Hematopoietic multipotent progenitor cell (in vitro differentiated cells): ENCODE measurements around the gene FARP1. TPM values are rescaled to one million over a fixed set of nuclear protein-coding genes. Genes with fewer than 3 reads are reported as not detected.
"Not testable (repeated sequence)": the region's sequence is repeated elsewhere in the genome, so short reads cannot be mapped to it uniquely, and the experiment has no call there.

Experiments
- DNase-seq, 3 donors: peaks; one replicate each; pipeline ENCODE4 v3.0.0-alpha.2; 2011 to 2015; ENCODE audit warnings: low read depth in 2 of 3, low spot score in 2 of 3
- total RNA-seq: library from RNA; depleted of rRNA; stranded (reverse); fragments of >200 nt; gene quantifications from one replicate; pipeline ENCODE4 v1.2.3, GENCODE V29; 2012

The FARP1 gene
- total RNA-seq, 1 donor: 0.27 TPM

DNA sequence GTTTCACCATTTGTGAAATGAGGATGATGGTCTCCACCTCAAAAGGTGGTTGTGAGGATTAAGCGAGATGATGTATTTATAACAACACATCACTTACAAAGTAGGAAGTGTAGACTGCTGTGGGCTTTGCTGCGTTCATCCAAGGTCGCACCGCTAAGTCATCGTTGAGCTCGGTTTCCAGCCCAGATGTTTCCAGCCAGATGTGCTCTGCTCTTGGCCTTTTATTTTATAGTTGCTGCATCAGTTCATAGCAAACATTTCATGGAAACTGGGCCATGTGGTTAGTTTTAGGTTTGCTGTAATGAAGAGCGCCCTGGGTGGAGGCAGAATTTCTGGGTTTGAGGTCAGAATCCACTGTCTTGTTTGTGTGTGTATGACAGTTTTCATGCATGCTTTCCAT is 110.6 kb downstream of the FARP1 start:
- DNase-seq: no peak

DNA sequence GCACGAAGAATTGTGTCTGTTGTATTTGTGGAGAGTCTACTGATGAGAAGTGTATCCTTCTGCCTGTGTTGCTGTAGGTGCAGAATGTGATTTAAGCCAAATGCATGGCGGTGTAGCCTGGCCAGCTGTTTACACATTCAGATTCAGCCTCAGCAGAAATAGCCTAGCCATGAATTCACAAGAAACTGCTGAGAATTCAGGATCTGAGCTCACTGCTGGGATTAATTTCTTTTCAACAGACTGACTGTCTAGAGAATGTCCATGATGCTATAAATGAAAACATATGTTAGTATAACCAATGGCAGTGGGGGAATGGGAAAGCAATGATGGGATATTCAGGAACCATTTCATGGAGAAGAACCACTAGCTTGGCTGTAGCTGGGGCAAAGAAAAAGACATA is 111.6 kb downstream of the FARP1 start:
- no peak for DNase-seq

DNA sequence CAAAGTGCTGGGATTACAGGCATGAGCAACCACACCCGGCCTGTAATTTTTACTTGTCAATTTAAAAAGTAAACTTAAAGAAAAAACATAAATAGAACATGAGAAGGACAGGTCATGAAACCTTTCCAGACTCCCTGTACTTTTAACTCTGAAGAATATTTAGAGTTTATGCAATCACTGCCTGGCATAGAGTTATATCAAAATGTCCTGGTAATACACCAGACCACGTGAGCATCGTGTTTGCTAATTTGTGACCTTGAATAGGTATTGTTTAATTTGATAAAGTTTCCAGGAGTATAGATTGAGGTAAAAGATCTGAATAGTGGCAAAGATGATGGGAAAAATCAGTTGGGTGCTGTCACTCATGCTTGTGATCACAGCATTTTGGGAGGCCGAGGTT is 115.3 kb downstream of the FARP1 start:
- no peak for DNase-seq

DNA sequence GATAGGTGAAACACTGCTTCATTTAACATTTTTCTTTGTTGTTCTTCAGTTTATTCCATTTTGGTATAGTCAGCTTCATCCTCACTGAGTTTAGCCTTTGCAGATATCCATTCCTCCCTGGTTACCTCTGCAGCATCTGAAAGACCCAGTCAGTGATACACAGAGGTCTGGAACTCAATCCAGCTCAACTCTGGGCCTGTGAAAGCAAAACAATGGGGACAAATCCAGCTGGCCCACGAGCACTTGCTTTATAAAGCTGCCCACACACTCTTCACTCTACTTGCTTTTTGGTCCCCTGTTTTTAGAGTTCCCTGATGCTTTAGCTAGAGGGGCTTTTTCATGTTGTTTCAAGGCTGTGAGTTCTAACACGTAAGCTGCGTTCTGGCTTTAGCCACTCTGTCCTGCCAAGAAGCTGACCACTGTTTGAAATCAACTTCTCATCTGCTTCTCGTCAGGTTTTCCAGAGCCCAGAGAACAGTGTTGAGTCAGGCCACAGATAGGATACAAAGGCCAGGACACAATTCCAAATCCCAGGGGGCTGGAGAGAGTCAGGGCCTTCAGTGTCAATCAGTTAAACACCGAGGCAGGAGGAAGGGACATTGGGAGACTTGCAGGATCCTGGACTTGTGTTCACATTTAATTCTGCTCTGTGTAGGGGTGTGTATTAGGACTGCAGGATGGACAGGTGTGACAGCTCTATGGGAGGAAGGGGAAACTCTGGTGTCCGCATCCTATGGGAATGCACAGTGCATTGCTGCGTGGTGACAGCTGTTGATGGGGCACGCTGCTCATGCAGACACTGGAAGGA is 117.7 kb downstream of the FARP1 start:
- no peak for DNase-seq

DNA sequence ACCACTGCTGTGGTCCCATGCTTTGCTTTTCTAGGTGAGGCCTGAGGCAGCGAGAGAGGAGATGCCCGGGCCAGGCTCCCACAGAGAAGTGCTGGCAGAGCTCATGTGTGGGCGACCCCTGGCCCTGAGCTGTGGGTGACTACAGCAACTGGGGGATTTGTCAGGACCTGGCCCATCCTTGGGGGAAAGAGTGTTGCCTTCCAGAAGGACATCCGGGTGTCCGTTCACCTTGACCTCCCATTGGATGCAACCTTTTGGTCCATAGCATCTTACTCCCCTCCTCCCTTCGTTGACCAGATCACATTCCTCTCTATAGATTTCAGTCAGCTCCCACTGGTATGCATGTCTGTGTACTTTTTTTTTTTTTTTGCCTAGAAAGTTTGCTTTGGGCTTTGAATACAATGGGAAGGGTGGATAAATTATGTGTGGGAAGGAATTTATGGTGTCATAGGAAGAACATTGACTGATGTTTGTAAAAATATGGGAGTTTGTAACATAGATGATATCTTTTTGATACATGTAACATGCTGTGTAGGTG is 118.3 kb downstream of the FARP1 start:
- DNase-seq: no peak

DNA sequence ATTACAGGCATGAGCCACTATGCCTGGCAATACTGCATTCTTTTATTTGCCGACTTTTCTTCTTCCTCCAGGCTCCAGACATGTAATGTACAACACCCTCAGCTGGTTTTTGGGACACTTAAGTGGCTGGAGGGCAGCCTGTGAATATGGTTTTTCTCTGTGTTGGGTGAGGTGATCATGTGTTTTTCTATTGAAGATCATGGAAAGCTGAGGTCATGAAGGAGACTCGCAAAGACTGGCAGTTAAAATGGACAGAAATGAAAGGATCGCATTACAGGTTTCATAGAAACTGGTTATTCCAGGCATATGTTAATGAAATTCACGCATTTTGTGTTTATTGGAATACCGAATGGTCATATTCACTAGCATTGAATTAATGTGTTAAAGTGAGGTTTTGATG is 119.4 kb downstream of the FARP1 start:
- no peak for DNase-seq

DNA sequence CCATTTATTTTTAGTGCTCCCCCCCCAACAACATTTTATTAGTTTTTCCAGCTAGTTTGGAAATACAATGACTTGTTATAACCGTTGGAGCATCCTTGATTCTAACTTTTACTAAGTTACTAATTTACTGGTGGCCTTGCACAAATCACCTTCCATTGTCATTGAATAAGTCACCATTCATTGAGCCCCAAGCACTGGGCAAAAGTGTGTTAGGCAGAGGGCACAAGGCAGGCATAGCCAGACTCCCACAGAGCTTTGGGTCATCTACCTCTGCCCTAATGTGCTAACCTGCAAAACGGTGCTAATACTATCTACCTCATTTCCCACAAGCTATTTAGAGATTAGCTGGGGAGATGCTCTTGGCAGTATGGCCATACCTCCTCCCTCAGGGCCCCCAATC is 120.9 kb downstream of the FARP1 start:
- no peak for DNase-seq

DNA sequence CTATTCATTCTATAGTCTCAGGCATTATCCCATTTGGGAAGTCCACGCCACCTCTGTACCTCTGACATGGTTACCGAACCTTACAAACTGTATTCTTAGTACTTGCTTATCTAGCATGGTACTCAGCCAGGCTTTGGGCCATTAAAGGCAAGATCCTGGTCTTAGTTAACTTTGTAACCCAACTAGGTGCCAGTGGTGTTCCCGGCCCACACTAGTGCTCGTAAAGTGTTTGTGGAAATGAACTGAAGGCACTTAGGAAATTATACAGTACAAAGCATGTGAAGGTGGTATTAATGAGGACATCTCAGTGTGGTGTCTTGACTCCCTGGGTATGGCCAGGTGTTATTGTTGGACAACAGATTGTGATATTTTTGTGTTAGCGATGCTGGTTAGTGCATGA is 122.0 kb downstream of the FARP1 start:
- no peak for DNase-seq

DNA sequence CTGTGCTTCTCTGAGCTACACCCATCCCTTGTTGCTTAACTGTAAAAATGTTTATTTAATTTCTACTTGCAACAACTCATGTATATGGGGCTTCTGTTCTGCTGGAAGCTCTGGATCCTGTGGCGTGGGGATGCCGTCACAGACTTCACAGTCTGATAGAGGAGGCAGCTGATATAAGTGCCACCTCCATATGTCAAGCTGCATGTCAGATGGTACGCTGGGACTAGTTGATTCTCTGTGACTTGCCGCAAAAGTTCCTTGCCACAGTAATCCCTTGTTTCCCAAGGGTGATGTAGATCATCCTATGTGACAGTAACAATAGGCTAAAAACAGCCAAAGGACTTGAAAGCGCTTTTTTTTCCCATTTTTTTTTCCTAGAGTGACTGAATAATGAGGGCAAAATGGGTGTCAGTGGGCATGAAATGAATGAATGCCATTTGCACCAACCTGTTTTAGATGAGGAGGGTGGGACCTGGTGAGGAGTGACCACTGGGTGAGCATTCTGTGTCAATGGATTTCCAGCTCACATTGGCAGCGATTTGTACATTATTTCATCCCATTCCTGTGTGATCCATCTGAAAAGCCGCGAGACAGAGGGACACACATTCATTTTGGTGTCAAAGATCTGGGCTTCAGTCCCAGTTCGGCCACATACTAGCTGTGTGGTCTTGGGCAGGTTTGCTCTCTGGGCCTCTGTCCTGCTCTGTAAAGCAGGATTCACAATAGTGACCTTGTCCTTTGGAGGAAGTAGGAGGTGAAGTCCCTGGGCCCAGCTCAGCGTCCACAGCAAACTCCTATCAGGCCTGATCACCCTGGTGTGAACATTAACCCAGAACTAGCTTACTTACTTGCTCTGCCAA is 123.0 kb downstream of the FARP1 start:
- no peak for DNase-seq

DNA sequence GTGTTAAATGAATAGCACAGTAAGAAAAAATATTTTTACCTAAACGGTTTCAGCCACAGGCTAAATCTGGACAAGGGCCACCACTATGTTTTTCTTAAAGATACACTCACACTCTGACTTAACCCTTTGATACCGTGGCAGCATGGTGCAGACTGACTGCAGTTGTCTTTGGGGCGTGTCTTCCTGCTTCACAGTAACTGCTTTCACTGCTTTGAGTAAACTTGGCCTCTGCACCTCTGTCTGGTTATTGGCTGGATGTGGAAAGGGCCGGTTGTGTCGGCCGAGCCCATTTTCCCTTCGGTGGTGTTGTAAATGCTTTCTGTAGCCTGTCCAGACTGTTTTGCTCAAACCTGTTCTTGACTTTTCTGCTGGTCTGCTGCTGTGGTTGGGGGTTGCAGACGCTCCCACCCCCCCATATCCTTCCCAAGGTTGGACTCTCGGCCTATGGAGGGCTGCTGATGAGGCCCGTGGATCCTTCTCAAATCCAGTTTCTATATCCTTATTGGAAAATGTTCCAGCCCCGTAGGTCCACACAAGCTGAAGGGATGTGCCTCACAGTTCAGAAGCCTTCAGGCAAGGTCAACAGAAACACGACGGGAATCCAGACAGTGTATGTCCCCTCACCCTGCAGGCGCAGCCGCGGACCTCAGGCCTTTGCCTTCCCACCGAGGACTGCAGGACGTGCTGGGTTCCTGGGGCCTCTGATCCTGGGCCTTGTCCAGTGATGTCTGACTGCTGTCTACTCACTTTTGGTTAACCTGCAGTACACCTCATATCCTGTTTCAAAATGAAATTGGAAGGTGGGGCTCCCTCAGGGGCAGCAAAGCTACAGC is 124.4 kb downstream of the FARP1 start:
- no peak for DNase-seq

DNA sequence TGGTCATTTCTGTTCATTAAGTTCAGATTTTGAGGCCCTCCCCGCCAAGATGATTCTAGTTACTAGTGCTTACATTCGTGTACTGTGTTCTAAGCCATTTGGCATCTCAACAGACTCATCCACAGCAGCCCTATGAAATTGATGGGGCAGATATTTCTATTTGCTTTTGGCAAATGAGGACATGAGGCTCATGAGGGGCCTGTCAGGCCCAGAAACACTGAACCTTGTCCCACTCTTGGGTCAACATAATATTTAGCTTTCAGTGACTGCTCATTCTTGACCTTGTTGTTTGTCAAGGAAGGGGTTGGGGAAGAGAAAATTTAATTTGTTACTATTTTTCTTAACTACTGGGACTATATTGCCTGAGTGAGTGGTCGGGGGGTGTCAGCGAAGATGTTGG is 126.5 kb downstream of the FARP1 start:
- no peak for DNase-seq

DNA sequence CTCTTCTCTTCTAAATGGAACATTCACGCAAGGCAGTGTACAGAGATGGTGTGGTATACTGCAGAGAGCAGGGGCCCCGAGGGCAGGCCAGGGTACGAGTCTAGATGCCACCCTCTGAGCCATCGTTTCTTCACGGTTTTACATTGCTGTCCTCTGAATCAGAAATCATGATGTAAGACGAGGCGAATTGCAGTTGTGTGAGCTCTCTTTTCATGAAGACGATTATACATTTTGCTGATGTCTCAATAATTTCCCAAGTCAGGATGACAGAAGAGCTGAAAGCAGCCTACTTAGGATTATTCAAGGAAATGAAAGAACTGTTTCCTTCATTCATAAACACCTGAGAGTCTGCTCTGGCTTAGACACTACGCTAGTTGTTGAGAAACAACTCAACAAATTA is 127.9 kb downstream of the FARP1 start:
- DNase-seq: no peak

DNA sequence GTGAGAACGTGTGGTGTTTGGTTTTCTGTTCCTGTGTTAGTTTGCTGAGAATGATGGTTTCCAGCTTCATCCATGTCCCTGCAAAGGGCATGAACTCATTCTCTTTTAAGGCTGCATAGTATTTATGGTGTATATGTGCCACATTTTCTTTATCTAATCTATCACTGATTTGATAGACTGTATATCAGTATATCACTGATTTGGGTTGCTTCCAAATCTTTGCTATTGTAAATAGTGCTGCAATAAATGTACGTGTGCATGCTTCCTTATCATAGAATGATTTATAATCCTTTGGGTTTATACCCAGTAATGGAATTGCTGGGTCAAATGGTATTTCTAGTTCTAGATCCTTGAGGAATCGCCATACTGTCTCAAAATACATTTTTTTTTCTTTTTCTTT is 128.8 kb downstream of the FARP1 start:
- DNase-seq: not testable (repeated sequence)

DNA sequence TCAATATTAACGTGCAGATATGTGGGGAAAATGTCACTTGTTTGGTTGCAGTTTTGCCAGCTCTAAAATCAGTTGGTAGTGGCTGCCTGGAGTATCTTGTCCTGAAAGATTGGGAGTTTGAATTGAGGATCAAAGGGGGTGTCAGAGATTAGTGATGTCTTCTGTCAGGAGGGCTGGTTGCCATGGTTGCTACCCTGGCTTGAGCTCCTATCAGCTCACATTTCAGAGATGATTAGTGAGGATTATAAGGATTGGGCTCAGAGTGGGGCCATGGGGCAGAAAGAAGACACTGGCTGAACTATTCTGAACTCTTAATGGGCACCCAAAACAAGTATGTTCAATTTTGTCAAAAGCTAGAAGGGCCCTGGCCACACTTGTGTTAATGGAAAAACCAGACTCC is 129.7 kb downstream of the FARP1 start:
- DNase-seq: no peak

DNA sequence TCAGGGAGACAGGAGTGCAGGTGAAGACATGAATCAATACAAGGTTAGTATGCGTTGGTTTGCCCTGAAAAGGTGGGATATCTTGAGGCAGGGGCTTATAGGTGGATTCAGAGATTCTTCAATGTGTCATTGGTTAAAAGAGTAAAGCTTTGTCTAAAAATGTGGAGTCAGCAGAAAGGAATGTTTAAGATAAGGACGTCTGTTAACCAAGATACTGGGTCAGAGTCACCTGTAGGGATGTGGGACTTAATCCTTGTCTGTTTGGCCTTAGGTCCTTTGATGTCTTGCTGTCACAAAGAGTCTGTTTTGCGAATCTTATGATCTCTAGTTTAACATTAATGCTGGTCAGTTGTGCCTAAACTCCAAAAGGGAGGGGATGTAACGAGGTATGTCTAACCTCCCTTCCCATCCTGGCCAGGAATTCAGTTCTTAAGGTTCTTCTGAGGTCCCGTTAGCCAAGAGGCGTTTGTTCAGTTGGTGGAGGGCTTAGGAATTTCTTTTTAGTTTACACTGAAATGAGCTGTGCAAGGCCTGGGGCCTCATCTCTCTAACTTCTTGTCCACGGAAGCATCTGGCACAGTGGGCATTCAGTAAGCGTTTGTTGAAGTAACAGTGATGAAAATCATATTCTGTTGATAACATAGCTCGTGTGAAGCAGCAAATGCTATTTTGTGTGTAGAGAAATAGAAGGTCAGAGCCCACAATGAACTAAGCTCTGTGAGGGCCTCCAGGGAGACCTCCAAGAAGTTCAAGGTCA is 130.4 kb downstream of the FARP1 start:
- DNase-seq: no peak

DNA sequence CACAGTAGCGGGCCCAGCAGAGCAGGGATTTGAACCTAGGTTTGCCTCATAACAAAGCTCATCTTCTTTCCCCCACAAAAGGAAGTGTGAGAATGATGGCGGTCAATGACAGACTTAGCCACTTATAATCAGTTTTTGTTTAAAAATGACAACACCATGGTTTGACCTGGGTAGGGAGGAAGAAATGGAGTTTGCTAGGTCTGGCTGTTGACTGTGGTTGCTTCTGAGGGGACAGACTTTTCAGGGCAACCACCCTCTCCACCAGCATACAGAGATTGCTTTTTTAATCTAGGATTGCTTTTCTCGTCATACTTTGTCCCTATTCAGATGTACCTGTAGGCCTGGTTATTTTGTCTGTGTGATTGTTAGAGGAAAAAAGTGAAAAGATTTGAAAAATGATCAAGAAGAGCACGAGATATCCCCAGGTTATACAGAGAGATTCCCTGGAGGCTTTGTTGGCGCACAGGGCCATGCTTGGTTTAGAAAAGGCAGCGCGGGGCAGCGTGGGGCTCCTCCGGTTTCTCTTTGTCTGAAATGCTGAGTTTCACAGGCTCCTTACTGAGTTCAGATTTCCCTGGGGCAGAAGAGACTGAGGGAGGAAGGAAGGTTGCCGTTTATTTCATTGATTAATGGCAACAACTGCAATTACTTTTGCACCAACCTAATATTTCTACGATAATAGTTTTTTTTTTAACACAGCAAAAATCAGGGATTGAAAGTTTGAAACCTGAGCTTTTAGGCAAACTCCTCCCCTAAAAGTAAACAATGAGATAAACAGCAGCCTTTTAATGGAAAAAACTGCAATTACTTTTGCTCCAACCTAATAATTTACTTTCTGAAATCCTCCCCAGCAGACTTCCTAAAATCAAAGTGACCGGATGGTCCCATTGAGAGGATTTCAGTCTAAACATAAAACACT is 131.2 kb downstream of the FARP1 start:
- DNase-seq: no peak

DNA sequence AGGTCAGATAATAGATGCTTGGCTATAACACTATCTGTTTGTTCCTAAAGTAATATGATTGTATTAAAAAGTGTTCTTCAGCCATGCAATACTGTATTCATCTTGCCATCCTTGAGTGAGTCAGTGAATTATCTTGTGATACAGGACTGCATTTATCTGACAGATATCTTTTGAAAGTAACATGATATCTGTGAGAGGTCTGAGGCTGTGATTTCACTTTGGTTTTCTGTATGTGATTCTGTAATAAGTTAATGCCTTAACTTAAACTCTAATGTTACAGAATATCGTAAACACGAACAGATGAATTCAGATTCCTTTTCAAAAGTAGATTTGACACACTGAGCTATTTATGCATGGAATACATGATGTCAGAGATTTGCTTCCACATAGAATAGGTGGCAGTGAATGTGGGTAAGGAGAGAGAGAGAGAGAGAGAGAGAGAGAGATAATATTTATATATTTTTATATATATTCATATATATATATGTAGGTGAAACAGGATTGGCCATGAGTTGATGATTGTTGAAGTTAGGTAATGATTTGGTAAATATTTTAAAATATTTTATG is 132.1 kb downstream of the FARP1 start:
- no peak for DNase-seq

DNA sequence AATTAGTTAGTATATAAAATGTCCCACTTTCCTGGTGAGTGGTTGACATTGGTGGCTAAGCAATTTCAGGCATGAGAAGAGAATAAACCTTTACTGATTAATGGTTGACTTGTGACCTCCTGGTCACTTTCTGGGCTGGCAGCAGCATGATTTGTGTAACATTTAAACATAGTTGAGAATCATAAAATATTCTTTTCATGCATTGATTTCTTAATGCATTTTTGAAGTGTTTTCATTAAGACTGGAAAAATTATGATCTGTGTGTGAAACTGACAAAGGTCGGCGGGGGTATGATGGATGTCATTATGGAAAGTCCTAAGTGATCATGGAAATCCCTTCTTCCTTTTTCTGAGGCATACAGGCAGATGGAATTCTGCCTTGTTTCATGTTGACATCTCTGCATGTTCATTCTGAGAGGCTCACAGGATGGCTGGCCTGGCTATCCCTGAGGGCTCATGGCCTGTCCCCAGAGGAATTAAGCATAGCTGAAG is 132.8 kb downstream of the FARP1 start:
- DNase-seq: no peak

DNA sequence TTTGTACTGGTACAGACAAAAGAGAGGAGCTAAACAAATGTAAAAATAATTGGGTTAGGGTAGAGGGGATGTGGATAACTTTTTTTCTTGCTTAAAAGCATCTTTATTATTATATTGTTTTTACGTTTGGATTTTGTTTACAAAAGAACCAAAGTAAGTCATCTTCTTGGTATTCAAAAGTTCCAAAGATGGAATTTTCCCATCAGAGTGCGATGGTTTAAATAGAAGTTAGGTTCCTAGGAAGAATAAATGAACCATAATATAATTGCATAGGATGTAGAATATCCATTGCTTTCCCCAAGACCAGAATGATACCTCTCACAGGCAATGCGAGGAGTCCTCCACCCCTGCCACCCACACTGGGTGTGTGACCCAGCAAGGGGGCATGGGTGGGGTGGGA is 133.6 kb downstream of the FARP1 start:
- DNase-seq: no peak
